RPMI7951 (cell line): ENCODE data around the gene CEP170. TPM values are rescaled to one million over a fixed set of nuclear protein-coding genes. Genes with fewer than 3 reads are reported as not detected.
A peak's percentile ranks its signal among the peaks of the same experiment; 100 is the strongest.
"Not testable (repeated sequence)": the region's sequence is repeated elsewhere in the genome, so short reads cannot be mapped to it uniquely, and the experiment has no call there.

Source experiments
- DNase-seq: peaks from one replicate; pipeline ENCODE4 v3.0.0-alpha.2; 2012; ENCODE audit warnings: low read depth
- total RNA-seq: library from RNA; depleted of rRNA; stranded (reverse); fragments of >200 nt; shearing (Covaris generic); gene quantifications from 2 replicates; pipeline ENCODE4 v1.2.3, GENCODE V29; 2014

The CEP170 gene
- total RNA-seq, 1 experiment from 2014 or later, result 66.0 TPM

DNA sequence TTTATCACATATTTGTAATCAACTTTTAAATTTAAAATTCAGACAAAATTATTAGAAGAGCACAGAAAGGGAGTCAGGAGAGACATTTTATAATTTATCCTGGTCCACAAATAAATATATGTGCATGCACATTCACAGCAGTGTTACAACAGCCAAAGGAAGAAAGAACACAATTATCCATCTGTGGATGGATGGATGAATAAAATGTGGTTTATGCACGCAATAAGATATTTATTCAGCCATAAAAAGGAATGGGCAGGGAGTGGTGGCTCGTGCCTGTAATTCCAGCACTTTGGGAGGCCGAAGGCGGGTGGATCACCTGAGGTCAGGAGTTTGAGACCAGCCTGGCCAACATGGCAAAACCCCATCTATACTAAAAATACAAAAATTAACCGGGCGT lies 77.3 kb downstream of the CEP170 start:
- DNase-seq, result not testable (repeated sequence)

DNA sequence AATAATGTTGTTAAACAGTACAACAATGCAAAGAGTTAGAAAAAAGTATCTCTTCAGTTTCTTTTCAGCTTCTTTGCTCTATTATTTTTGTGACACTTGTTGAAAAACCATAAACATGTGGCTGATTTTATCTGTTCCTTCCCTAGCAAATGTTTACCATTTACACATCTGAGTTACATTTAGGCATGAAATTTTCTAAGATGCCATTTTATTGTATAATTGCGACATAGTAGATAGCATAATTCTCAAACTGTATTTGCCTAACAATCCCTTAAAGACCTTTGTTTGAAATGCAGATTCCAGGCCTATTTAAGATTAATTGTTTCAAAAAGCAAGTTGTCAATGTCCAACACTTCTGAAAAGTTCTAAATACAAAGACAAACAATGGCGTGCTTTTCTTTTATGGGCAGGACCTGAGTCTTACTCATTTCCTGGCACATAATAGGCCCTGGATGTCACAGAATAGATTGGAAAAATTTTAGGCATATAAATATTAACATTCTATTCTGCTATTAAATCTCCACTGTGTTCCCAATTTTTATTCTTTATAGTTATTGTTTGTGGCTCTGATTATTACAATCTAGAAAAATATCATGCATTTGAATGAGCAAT lies 81.2 kb downstream of the CEP170 start:
- peak; percentile 17 for DNase-seq

DNA sequence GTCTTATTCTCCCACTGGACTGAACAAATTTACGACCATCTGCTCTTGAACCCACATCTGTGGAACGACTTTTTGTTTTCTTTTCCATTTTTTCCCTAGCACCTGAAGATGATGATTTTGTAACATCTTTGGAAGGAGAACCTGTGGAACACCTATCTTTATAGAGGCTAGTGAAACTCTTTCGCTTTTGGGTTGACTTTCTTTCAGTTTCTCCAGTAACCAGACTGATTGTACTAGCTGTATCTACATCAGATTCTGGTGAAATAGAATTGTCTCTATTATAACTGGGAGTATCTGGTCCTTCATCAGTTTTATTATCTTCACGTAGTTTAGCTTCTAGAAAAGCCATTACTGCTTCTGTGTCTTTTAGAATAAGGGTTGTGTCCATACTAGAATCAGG lies 90.2 kb downstream of the CEP170 start:
- DNase-seq, result not testable (repeated sequence)

DNA sequence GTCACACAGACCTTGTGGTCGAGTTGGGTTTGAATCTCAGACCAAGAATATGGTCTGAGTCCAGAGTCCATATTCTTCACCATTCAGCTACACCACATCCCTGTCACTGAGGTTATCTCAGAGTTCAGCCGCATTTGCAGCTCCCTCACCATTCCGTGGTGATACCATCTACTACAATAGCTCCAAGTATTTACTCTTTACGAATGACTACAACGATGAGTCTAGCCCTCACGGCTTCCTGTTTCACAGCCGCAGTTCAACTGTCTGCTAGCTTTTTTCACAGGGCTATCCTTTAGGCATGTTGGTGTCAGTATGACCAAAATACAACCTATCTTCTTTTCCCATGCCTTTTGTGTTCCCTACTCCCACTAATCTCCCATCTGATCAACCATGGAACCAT lies 104.2 kb downstream of the CEP170 start:
- not testable (repeated sequence) for DNase-seq

DNA sequence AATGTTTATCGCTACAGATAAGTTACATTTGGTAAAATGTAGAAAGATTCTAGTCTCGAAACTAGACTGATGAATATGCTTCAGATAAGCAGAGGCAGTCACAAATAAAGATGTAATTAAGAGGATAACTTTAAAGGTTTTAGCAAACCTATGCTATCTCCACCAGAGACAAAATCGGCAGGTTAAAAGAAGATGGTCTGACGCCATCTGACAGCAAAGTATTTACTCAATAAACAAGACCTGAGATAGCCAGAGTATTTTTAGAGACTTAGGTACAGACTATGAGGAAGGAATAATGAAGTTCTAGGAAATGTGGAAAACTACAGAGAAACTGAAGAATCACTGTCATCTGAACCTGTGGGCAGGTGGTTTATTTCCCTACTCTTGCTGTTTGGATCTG lies 106.0 kb downstream of the CEP170 start:
- DNase-seq, result not testable (repeated sequence)

DNA sequence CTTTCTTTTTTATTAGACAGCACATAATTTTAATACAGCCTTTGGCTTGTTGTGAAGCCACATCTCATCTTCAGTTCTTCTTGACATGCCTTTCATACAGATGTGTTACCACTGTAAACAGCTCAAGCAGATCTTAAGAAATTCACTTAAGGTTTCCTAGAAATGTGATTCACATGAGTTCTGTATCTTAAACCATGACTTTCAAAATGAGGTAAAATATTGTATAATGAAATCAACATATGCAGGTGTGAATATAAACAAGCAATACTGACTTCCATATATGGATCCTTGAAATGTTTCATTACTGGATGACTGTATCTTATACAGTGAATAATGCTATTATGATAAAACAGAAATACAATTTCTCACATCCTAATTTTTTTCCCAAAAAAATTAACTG lies 107.7 kb downstream of the CEP170 start:
- DNase-seq, result not testable (repeated sequence)

DNA sequence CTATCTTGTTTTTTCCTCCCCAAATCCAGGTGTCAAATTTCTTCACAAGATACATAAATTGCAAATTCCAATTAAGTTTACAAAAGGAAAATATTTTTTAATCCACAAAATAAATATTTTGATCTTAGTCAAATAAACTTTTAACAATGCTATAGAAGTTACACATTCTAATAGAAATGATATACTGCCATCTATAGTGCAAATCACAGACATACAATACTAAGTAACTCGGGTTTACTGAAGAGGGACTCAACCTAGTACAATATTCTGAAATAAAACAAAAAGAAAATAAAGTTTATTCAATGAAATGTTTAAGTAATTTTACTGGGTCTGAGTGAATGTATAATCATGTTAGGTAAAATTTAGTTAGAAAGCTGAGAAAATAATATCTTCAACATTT lies 114.6 kb downstream of the CEP170 start:
- peak; percentile 1 for DNase-seq

DNA sequence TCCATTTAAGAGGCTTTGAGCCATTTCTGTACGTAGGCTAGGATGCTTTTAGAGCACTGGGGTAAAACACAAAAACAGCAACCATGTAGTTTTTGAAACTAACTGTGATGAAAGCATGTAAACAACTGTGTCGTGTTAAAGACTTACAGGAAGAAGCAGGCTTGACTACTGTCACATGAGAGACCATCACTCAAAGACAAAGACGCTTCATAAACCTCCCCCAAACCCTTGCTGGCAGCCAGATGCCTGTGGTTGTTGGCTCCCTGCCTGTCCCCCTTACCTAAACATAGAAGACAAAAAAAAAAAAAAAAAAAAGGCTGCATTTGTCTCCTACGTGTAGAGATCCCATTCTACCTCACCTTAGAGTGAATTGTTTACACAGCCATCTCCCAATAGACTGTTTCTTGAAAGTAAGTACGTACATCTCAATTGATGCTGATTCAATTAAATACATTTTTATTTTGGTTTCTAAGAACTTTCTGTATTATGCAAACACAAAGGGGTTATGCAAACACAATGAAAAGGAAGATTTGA lies 132.1 kb downstream of the CEP170 start:
- not testable (repeated sequence) for DNase-seq

DNA sequence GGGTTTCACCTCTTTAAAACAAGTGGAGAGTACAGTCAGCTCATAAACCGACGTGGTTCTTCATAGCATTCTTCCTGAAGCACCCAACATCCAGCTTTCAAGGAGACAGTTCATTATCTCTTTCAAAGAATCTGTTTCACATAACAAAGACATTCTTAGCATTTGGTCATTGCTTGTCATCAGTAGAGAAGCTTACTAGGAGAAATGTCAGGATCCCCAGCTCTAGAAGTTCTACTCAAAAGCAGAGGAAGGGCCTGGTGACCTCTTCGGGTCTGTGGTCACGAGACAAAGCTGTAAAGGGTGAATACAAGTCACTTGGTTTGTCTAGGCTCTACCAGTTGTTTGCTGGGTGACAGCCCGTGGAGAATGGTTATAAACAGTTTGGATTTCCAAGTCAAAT lies 133.1 kb downstream of the CEP170 start:
- not testable (repeated sequence) for DNase-seq

DNA sequence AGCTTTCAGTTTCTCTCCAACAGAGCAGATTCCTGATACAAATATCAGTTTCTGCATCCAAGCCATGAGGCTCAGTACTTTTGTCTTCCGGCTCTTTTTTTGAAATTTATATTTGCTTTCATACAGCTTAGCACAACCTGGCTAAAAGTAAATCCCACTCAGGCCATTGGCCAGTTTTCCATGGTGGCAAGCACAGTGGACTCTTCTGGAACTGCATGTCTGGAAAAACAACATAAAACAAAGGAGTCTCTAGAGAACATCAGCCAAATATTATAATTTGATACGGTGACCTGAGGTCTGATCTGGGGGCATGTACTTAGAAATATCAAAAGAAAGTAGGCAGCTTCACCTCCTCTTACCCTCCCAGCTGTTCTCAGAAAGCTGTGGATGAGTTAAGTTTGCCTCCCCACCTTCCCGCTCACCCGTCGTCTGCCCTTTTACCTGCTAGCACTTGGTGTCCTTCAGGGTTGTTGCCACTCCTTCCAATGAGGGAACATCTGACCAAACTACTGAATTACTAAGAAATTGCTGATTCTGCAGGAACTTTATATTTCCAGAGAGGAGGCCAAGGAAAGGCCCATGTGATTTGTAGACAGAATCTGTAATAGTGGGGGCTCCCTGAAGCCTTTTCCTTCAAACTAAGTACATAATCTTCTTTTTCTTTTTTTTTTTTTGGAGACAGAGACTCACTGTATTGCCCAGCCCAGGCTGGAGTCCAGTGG lies 136.3 kb downstream of the CEP170 start:
- not testable (repeated sequence) for DNase-seq

DNA sequence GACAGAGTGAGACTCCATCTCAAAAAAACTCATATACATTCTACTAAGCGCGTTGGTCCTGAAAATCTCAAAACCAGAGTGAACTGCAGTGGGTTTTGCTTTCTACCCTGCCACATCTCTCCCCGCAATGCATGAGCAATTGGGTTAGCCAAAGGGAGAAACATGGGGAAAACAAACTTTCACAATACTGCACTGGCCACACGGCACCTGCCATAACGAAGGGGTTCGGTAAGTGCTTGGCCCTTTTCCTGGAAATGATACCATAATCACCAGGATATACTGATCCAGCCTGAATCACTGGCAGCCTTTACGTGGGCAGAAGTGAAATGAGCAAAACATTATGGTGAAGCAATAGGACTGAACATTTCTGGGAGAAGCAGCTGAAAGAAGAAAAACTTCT lies 138.9 kb downstream of the CEP170 start:
- DNase-seq, result not testable (repeated sequence)

DNA sequence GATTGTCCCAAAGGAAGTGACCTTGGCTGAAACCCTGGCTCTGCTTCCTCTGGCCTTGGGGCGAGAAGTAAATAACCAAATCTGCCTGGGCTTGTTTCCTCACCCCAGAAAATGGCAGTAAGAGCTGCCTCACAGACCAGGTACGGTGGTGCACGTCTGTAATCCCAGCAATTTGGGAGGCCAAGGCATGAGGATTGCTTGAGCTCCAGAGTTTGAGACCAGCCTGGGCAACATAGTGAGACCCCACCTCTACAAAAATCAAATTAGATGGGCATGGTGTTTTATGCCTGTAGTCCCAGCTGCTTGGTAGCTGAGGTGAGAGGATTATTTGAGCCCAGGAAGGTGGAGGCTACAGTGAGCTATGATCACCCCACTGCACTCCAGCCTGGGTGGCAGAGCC lies 140.3 kb downstream of the CEP170 start:
- not testable (repeated sequence) for DNase-seq

DNA sequence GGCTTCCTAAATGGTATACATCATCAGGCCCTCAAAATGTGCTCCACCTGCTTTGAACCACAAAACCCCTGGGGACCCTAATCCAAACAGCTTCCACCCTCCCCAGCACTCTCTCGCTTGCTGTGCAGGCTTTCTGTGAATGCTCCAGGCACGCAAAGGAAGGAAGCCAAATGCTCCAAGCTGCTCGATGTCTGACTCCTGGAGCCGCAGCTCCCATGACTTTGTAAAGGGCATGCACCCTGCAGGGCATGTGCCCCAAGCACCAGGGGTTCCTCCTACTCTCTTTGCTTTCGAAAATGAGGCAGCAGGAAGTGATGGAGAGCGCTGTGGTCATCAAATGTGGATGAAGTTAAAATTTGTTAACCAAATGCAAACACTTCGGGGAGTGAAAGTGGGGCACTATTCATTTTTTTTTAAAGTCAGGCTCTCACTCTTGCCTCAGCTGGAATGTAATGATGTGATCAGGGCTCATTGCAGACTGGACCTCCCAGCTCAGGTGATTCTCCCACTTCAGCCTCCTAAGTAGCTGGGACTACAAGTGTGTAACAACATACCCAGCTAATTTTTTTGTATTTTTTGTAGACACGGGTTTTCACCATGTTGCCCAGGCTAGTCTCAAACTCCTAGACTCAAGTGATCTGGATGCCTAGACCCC lies 140.9 kb downstream of the CEP170 start:
- peak; percentile 63 for DNase-seq

DNA sequence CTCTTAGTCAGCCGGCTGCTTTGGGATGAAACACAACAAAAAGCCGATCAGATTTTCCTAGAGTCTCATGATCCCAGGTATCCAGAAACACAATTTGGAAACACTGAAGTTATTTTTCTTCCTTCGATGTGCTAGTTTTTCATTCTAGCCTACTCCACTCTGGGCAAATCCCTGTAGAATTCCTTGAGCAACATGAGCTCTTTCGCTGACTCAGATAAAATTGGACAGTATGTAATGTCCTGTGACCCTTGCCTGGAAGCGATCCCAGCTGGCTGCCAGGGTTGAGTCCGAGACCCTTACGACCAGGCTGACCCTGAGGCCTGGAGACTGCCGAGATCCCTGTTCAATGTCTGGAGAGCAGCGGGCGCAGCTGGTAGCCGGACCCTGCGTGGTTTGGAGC lies 147.9 kb downstream of the CEP170 start:
- DNase-seq, result not testable (repeated sequence)

DNA sequence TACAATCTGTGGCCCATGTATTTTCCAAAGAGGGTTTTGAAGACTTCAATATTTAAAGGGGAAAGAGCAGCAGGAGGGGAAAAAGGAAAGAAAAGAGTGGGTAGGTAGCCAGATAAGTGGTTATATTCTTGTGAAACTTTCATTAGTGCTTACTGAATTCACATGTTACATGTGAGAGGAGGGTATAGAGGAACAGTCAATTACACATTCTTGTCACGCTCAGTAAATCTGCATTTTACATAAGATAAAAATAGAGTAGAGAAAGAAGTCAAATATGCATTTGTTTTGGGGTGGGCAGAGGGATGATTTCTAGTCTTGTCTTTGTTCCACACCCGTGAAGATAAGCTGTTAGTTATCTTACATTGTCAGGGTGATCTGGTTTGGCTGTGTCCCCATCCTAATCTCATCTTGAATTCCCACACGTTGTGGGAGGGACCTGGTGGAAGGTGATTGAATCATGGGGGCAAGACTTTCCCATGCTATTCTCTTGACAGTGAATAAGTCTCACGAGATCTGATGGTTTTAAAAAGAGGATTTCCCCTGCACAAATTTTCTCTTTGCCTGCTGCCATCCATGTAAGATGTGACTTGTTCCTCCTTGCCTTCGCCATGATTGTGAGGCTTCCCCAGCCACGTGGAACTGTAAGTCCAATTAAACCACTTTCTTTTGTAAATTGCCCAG lies 149.3 kb downstream of the CEP170 start:
- not testable (repeated sequence) for DNase-seq

DNA sequence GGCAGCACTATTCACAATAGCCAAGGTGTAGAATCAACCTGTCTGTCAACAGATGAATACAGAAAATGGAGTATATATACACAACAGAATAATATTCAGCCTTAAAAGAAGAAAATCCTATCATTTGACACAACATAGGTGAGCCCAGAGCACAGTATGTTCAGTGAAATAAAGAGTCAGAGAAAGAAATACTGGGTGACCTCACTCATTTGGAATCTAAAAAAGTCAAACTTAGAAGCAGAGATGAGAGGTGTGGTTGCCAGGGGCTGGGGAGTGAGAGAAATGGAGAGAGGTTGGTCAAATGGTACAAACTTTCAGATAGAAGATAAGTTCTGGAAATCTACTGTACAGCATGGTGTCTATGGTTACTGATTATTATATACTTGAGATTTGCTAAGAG lies 150.0 kb downstream of the CEP170 start:
- DNase-seq, result peak; percentile 10

DNA sequence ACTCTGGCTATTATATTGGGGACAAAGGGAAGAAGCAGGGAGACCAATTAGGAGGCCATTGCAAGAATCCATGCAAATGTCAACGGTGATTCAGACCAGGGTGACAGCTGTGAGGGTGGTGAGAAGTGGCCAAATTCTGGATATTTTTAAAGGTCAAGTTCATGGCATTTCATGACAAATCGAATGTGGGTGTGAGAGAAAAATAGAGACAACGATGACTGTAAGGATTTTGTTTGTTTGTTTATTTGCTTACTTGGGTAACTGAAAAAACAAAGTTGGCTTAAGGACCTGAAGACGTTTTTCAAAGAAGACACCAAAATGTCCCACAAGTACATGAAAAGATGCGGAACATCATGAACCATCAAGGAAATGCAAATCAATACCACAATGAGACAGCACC lies 150.6 kb downstream of the CEP170 start:
- DNase-seq, result not testable (repeated sequence)

DNA sequence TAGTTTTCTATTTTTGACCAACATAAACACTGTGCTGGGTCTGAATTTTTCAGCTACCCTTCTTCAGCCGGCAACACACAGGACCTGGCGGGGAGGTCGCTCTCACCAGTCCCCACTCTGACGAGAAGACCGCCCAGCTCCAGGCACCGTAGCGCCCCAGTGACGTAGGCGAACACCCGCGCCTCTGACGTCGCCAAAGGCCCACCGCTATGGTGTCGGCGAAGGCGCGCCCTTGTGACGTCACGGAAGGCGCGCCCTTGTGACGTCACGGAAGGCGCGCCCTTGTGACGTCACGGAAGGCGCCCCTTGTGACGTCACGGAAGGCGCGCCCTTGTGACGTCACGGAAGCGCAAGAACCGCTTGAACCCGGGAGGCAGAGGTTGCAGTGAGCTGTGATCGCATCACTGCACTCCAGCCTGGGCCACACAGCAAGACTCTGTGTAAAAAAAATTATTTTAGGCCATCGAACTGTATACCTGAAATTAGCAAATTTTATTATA lies 153.5 kb downstream of the CEP170 start:
- peak; percentile 3 for DNase-seq

DNA sequence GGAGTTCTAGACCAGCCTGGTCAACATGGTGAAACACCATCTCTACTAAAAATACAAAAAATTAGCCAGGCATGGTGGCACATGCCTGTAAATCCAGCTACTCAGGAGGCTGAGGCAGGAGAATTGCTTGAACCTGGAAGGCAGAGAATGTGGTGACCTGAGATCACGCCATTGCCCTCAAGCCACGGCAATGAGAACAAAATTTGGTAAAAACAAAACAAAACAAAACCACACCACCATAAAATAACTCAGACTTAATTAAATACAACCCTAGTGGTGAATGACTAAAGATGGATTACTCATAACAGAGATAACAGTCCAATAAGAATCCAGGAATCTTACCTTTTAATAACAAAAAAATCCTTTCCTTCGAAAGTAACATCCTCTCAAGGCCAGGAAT lies 167.7 kb downstream of the CEP170 start:
- DNase-seq, result peak; percentile 41
